ENCODE measurements around the gene CCL17.
"Not testable (repeated sequence)": the region's sequence is repeated elsewhere in the genome, so short reads cannot be mapped to it uniquely, and the experiment has no call there.

Gene CCL17

GRCh38 chr16:57395026-57395425 lies 9.5 kb upstream of the CCL17 start:
- no peak for DNase-seq (ENCODE audit: low read depth in 2 of 2, low spot score in 1 of 2)

DNA sequence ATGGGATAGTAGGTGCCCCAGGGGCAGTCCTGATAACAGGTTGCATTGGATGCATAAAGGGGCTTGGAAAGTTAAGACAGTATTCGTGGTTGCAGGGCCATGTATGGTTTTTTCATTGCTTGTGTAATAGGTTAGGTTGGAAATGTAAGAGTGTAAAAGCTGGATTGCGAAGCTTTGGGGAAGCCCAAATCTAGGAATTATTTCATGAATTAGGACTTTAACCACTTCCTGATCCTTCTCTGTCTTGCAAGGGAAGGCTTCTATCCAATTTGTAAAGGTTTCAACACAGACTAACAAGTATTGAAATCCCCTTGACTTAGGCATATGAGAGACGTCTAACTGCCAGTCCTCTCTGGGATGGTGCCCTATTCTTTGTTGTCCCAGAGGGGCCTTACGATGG lies 7.8 kb upstream of the CCL17 start:
- DNase-seq (ENCODE audit: low read depth in 2 of 2, low spot score in 1 of 2) = no peak

GRCh38 chr16:57397493-57397892 lies 7.1 kb upstream of the CCL17 start:
- not testable (repeated sequence) for DNase-seq (ENCODE audit: low read depth in 2 of 2, low spot score in 1 of 2)

DNA sequence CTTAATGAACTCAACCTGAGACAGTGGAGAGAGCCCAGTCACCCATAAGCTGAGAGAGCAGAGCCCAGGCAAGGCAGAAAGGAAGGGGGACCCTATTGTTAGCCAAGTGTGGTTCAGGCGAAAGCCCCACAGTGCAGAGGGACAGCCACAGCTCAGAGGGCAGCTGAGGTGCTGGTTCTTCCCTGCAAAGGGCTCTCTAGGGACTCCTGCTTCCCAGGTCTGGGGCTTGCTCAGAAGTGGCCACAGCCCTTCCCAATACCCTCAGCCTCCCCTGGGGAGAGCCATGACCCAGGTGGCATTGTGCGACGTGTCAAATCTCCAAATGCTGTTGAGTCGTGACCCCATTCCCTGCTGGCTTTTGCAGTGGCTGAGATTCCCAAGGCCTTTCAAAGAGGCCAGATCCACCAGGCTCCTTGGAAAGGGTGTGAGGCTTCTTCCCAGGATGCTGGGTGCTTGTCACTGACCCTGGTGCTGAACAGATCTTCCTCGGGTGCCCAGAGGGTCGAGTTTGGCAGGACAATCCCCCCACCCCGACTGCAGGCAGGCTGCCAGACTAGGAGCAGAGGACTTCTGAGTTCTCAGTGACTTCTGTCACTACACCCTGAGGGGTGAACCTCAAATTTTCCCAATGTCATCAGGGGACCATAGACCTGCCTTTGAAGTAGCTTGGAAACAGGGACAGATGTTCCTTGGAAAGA lies 2.5 kb upstream of the CCL17 start:
- DNase-seq (ENCODE audit: low read depth in 2 of 2, low spot score in 1 of 2) = no peak

GRCh38 chr16:57405097-57405496 lies 530 bp downstream of the CCL17 start:
- DNase-seq (ENCODE audit: low read depth in 2 of 2, low spot score in 1 of 2) = no peak

GRCh38 chr16:57406881-57407280 lies 2.3 kb downstream of the CCL17 start:
- no peak for DNase-seq (ENCODE audit: low read depth in 2 of 2, low spot score in 1 of 2)

GRCh38 chr16:57407521-57408353 lies 3.2 kb downstream of the CCL17 start:
- no peak for DNase-seq (ENCODE audit: low read depth in 2 of 2, low spot score in 1 of 2)

GRCh38 chr16:57409065-57409464 lies 4.5 kb downstream of the CCL17 start:
- no peak for DNase-seq (ENCODE audit: low read depth in 2 of 2, low spot score in 1 of 2)

- no peak for DNase-seq (ENCODE audit: low read depth in 2 of 2, low spot score in 1 of 2)
Observed at GRCh38 chr16:57409870-57410587, 5.5 kb downstream of the CCL17 start.

DNA sequence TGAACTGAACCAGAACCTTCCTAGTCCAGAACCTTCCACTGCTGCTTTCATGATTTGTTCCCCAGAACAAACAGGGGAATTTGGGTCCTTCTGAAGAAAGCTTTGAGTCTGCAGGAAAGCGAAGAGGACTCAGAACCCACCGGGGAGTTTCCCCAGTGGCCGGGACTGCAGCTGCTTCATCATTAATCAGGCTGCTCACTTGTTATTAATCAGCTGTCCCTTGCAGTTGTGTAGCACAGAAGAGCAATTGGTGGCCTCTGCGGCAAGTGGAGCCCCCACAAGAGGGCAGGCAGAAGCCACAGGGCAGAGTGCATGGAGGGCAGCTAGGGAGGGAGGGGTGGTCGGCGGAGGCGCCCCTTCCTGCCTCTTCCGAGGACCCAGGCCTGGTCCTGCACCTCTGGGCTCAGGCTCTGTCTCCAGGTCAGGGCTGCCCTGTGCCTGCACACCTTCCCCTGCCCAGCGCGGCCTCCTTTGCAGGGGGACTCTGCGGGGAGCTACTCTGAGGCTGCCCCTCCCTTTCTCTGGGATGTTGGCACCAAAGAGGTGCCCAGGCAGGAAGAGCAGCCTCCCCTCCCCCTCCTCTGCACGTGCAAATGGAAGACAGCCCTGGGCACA lies 6.9 kb downstream of the CCL17 start:
- no peak for DNase-seq (ENCODE audit: low read depth in 2 of 2, low spot score in 1 of 2)

DNA sequence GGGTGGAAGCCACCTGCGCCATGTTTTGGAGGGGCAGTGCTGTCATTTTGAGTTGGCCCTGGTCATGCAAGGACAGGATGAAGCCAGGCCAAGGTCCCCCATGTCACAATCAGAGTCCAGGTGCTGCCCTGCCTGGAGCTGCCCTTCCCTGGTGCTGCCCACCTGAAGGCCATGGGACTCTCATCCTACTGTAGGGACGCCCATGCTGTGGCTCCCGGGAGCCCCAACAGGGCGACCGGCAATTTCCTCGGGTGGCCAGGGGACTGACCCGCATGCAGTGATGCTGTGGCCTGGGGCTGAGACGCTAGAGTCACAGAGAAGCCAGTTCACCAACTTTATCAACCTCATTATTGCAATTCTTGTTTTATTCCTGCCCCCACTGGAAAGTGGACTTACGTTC lies 8.0 kb downstream of the CCL17 start:
- no peak for DNase-seq (ENCODE audit: low read depth in 2 of 2, low spot score in 1 of 2)

- no peak for DNase-seq (ENCODE audit: low read depth in 2 of 2, low spot score in 1 of 2)
Observed at GRCh38 chr16:57413301-57413730, 8.7 kb downstream of the CCL17 start.

- DNase-seq (ENCODE audit: low read depth in 2 of 2, low spot score in 1 of 2) = no peak
Observed at GRCh38 chr16:57413733-57414132, 9.2 kb downstream of the CCL17 start.

DNA sequence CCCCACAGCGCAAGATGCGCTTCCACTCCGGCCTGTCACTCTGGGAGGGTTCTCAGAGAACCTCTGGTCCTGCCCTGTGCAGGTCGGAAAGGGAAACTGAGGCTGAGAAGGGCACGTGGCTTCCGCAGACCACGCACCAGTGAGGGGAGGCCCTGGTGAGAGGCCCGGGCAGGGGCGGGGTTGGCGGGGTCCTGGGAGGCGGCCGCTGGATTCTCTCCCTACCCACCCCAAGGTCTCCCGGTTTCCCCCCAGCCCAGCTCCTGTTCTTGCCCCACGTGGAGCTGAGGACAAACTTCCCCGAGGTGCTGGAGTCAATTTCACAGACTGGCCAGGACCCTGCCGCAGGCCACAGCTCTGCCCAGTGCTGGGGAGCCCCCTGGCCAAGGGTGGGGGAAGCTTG lies 11.5 kb downstream of the CCL17 start:
- no peak for DNase-seq (ENCODE audit: low read depth in 2 of 2, low spot score in 1 of 2)

- DNase-seq (ENCODE audit: low read depth in 2 of 2, low spot score in 1 of 2) = no peak
Observed at GRCh38 chr16:57419506-57419905, 14.9 kb downstream of the CCL17 start.

DNA sequence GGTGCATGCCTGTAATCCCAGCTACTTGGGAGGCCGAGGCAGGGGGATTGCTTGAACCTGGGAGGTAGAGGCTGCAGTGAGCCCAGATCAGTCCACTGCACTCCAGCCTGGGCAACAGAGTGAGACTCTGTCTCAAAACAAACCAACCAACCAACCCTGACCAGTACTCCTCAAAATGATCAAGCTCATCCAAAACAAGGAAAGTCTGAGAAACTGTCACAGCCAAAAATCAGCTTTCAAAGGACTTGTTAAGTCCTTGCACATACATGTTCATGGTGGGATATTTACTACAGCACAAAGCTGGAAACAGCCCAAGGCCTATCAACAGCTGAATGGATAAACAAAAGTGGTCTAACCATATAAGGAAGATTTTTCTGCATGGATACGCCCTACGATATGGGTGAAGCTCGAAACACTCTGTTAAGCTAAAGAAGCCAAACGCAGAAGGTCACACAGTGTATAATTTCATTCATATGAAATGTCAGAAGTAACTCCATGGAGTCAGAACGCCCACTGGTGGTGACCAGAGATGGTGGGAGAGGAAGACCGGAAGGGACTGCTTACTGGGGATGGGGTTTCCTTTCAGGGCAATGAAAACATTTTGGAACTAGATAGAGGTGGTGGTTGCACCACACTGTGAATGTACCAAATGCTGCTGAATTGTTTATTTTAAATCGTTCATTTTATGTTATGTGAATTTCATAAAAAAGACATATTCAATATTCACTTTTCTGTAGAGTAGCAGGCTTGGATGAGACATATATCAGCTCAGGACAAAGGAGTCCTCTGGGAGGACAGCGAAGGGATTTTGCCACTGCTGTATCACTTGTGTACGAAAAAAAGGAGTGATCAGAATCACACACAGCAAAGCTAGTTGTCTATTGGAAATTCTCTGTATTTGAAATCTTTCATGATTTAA lies 17.7 kb downstream of the CCL17 start:
- DNase-seq (ENCODE audit: low read depth in 2 of 2, low spot score in 1 of 2) = no peak

DNA sequence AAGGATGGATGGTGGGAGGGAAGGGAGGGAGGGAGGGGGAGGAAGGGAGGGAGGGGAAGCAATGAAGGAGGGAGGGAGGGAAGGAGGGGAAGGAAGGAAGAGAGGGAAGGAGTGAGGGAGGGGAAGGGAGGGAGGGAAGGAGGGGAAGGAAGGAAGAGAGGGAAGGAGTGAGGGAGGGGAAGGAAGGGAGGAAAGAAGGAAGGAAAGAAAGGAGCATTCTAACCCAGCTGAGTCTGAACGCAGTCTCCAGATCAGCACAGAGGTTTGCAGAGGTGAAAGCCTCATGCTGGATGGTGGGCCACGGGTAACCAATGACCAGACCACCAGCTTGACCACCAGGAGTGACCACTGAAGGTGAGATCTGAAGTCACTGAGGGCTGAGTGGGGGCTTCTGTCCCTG lies 18.6 kb downstream of the CCL17 start:
- no peak for DNase-seq (ENCODE audit: low read depth in 2 of 2, low spot score in 1 of 2)

GRCh38 chr16:57424583-57424982 lies 20.0 kb downstream of the CCL17 start:
- DNase-seq (ENCODE audit: low read depth in 2 of 2, low spot score in 1 of 2) = no peak

DNA sequence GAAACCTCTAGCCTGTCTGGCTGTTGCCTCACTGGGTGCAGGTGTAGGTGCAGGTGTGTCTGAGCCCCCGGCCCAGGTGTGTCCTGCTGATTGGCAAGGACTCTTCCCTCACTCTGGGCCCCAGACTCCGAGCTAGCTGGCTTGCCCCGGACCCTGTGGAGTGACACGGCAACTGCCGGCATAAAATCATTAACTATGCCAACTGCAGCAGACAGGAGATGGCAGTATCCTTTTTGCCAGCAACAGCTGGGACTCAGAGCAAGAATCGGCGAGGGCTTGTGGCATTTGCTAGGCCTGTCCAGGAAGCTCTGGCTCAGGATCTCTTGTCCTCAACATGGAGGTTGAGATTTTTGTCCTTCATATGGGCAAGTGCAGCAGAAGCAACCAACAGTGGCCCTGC lies 21.8 kb downstream of the CCL17 start:
- DNase-seq (ENCODE audit: low read depth in 2 of 2, low spot score in 1 of 2) = no peak

GRCh38 chr16:57427307-57427706 lies 22.7 kb downstream of the CCL17 start:
- no peak for DNase-seq (ENCODE audit: low read depth in 2 of 2, low spot score in 1 of 2)

All from stimulated activated CD8-positive, alpha-beta memory T cell treated with anti-CD3 and anti-CD28 coated beads, Interleukin-4, amount 100 ng/mL, for 1 hour (primary cell).